NCI-H510A treated with DMSO at 0.1 percent for 48 hours (cell line): ENCODE results near the gene AP5M1.
"Not testable (repeated sequence)": the region's sequence is repeated elsewhere in the genome, so short reads cannot be mapped to it uniquely, and the experiment has no call there.

Source experiments
- DNase-seq: peaks from one replicate; lab custom pipeline; 2025; lab: John Stamatoyannopoulos, UW

Gene AP5M1, protein sequence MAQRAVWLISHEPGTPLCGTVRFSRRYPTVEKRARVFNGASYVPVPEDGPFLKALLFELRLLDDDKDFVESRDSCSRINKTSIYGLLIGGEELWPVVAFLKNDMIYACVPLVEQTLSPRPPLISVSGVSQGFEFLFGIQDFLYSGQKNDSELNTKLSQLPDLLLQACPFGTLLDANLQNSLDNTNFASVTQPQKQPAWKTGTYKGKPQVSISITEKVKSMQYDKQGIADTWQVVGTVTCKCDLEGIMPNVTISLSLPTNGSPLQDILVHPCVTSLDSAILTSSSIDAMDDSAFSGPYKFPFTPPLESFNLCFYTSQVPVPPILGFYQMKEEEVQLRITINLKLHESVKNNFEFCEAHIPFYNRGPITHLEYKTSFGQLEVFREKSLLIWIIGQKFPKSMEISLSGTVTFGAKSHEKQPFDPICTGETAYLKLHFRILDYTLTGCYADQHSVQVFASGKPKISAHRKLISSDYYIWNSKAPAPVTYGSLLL

GRCh38 chr14:57268161-57269069 lies at the start of gene AP5M1, which contains the start of gene EXOC5:
Gene AP5M1 (plus strand): TSS chr14:57268971. CDS start chr14:57269315, 344 bp downstream.
Gene EXOC5 (minus strand): TSS chr14:57268905. CDS start chr14:57268648, 257 bp downstream.
- DNase-seq, result peak; percentile 93

DNA sequence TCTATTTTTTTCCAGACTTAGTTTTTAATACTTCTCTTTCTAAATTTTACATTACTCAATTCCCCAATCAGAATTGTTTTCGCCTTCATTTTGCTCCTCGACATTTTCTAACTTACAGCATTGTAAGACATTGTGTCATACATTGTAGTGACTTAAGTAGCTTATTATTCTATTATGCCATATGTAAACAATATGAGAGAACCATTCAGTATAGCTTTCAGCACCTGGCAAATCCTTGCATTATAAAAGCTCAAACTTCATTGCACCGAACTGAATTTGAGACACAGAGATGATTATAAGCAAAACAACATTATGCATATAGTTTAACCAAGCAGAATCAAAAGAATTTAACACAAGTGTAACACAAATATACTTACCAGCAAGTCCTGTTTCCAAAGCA lies 46.8 kb upstream of the AP5M1 start:
- no peak for DNase-seq

- DNase-seq, result no peak
Observed at GRCh38 chr14:57227083-57227482, 41.7 kb upstream of the AP5M1 start.

DNA sequence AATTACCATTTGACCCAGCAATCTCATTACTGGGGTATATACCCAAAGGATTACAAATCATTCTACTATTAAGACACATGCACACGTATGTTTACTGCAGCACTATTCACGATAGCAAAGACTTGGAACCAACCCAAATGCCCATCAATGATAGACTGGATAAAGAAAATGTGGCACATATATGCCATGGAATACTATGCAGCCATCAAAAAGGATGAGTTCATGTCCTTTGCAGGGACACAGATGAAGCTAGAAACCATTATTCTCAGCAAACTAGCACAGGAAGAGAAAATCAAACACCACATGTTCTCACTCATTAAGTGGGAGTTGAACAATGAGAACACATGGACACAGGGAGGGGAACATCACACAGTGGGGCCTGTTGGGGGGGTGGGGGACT lies 40.5 kb upstream of the AP5M1 start:
- not testable (repeated sequence) for DNase-seq

- DNase-seq, result no peak
Observed at GRCh38 chr14:57232006-57232405, 36.8 kb upstream of the AP5M1 start.

DNA sequence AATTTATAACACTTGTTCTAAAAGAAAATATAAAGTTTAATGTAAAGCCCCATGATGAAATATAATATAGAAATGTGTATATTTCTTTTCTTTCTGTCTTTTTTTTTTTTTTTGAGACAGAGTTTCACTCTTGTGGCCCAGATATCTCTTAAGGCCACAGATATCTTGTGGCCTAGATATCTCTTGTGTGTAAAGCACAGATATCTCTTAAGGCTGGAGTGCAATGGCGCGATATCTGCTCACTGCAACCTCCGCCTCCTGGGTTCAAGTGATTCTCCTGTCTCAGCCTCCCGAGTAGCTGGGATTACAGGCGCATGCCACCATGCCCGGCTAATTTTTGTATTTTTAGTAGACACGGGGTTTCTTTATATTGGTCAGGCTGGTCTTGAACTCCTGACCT lies 28.7 kb upstream of the AP5M1 start:
- DNase-seq, result not testable (repeated sequence)

- no peak for DNase-seq
Observed at GRCh38 chr14:57243320-57243719, 25.5 kb upstream of the AP5M1 start.

- DNase-seq, result no peak
Observed at GRCh38 chr14:57244106-57244505, 24.7 kb upstream of the AP5M1 start.

DNA sequence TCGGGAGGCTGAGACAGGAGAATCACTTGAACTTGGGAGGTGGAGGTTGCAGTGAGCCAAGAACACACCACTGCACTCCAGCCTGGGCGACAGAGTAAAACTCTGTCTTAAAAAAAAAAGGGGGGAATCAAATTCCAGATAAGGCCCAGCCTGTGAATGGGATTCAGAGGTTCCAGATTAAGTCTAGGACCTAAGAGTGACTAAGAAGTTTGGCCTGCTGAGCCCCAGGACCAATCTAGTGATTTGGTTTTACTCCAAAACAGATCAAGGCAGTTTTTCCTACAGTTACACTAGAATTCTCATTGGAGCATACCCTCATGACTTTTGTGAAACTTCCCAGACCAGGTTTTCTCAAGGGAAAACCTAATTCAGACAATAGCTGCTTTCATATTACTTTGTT lies 22.8 kb upstream of the AP5M1 start:
- DNase-seq, result no peak

DNA sequence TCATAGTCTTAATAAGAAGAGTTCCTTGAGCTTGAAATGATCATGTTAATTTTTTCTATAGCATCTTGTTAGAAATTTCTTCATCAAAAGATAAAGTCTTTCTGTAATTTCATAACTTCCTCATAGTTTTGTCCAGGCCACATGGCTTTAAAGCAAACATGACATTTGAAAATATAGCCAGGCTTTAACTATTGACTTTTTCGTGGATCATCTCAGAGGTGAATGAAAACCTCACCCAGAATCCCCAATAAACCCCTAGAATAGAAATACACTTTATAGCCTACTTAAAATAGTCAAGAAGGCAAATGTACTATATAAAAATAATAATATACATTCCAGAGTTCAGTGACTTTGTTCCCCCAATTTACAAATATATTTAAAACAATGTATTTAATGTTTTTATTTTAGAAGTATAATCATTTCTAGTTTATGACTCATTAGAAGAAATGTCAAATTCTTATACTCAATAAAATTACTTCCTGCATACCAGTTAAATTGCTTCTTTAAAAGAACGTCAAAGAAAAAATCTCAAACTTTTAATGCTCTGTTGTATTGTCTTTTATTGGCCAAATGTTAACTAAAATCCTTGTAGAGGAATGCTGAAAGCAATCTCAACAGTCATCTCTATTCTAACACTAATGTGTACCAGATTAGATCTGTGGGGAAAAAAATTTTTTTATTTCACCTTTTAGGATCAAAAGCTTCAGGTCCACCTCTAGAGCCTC lies 21.7 kb upstream of the AP5M1 start:
- DNase-seq, result no peak

- DNase-seq, result no peak
Observed at GRCh38 chr14:57254884-57255283, 13.9 kb upstream of the AP5M1 start.

DNA sequence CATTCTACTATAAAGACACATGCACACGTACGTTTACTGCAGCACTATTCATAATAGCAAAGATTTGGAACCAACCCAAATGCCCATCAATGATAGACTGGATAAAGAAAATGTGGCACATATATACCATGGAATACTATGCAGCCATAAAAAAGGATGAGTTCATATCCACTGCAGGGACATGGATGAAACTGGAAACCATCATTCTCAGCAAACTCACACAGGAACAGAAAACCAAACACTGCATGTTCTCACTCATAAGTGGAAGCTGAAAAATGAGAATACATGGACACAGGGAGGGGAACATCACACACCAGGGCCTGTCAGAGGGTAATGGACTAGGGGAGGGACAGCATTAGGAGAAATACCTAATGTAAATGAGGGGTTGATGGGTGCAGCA lies 10.6 kb upstream of the AP5M1 start:
- DNase-seq, result not testable (repeated sequence)

- no peak for DNase-seq
Observed at GRCh38 chr14:57259672-57260071, 9.1 kb upstream of the AP5M1 start.

DNA sequence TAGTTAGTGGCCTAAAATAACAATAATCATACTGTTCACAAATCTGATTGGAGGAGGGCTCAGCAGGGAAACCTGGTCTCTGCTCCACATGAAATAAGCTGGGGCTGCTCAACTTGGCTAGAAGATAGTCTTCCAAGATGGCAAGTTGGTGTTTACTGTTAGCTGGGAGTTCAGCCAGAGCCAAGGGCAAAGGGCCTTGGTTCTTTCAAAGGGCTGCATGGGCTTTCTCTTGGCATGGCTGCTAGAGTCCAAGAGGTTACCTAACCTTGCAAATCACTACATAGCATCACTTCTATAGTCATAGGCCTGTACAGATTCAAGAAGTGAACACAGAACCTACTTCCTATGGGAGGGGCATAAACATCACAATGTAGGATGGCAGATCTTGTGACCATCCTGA lies 7.2 kb upstream of the AP5M1 start:
- DNase-seq, result no peak

DNA sequence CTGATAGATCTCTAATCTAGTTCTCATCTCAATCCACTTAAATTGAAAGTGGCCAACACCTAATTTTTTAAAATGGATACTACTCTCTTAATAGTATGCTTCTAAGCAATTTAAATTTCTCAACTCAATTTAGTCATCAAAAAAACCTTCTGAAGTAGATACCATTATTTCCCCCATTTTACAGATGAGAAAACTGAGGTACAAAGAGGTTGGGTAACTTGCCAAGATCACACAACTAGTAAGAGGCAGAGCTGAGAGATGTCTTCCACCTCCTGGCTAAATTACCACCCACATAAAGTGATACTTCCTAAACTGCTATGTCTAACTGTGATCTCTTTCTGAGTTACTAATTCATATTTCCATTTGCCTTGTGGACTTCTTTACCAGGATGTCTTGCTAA lies 6.7 kb upstream of the AP5M1 start:
- DNase-seq, result no peak

- DNase-seq, result no peak
Observed at GRCh38 chr14:57266065-57266464, 2.7 kb upstream of the AP5M1 start.

DNA sequence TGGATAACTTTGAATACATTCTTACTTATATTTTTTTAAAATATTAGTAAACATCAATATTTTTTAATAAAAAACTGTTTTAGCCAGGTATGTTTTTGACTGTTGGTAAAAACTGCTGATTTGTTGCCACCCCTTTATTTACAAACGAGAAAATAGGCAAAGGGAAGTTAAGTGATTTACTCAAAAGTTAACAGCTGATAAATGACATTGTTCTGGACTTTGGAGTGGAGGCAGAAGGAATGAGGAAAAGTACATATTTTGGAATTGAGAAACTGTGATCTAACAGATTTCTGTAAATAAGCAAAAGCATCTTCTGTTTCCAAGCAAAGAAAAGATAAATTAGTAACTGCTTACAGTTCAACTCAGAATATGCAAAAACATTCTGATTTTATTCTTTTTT lies 4.5 kb downstream of the AP5M1 start:
- no peak for DNase-seq

- DNase-seq, result no peak
Observed at GRCh38 chr14:57274551-57274950, 5.8 kb downstream of the AP5M1 start.

DNA sequence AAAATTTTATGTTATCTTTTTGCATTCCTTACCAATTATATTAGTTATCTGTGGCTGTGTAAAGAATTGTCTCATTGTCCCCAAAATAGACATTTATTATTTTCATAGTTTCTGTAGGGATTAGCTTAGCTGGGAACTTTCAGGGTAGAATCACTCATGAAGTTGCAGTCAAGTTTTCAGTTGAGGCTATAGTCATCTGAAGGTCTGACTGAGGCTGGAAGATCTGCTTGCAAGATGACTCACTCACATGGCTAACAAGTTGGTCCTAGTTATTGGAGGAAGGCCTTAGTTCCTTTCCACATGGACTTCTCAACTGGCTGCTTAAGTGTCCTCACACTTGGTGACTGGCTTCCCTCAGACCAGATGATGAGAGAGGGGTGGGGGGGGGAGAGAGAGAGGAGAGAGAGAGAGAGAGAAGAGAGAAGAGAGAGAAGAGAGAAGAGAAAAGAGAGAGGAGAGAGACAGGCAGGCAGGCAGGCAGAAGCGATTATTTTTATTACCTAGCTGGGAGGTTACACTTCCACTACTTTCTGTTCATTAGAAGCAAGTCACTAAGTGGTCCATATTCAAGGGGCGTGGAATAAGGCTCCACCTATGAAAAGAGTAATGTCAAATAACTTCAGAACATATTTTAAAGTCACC lies 6.4 kb downstream of the AP5M1 start:
- DNase-seq, result no peak

DNA sequence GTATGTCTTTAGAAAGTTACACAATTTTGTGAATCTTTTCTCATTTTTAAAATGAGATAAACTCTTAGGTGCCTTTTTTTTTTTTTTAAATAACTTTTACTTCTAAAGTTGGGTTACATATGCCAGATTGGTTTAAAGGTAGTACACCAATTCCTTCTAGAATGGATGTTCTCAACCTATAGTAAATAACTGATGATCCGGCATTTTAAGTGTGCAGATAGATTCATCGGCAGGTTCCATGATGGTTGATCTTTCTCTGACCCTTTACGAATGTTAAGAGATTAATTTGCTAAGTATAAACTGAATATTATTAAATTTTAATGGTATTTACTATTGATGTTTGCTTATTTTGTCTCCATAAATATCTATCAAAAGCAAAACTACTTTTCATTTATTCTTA lies 8.3 kb downstream of the AP5M1 start:
- DNase-seq, result no peak

- DNase-seq, result no peak
Observed at GRCh38 chr14:57287745-57288144, 19.0 kb downstream of the AP5M1 start.

- DNase-seq, result no peak
Observed at GRCh38 chr14:57290751-57291150, 22.0 kb downstream of the AP5M1 start.
